Astrocyte (in vitro differentiated cells and primary cell): ENCODE data around the gene DNAJC18. TPM values are rescaled to one million over a fixed set of nuclear protein-coding genes. Genes with fewer than 3 reads are reported as not detected.

ENCODE experiments used
- DNase-seq: peaks from one replicate; pipeline ENCODE4 v3.0.0-alpha.2; 2010; ENCODE audit warnings: low read depth
- FAIRE-seq: peaks from 2 replicates; lab custom pipeline; 2011; peaks lifted over from hg19 to GRCh38; lab: Jason Lieb, UNC
- H2AFZ ChIP-seq: 2 replicates; pipeline ENCODE4 v1.6.0; 2012; ENCODE audit warnings: low read depth, low read length, inconsistent platforms
- H3K27ac ChIP-seq: 2 replicates; pipeline ENCODE4 v1.5.1; 2011; ENCODE audit warnings: low read depth, low read length, inconsistent platforms
- H3K27me3 ChIP-seq: 2 replicates; pipeline ENCODE4 v1.6.0; 2011; ENCODE audit warnings: low read length, inconsistent platforms; ENCODE audit not compliant: insufficient read depth
- H3K36me3 ChIP-seq: 2 replicates; pipeline ENCODE4 v1.5.1; 2011; ENCODE audit warnings: low read length, inconsistent platforms; ENCODE audit not compliant: insufficient read depth
- H3K4me1 ChIP-seq: 2 replicates; pipeline ENCODE4 v1.5.1; 2011; ENCODE audit warnings: low read length, inconsistent platforms; ENCODE audit not compliant: insufficient read depth
- H3K4me2 ChIP-seq: 2 replicates; pipeline ENCODE4 v1.6.0; 2012; ENCODE audit warnings: low read length, inconsistent platforms
- H3K4me3 ChIP-seq: 2 replicates; pipeline ENCODE4 v1.5.1; 2011; ENCODE audit warnings: low read depth, mild to moderate bottlenecking, low read length, inconsistent platforms; ENCODE audit not compliant: insufficient read depth
- H3K79me2 ChIP-seq: 2 replicates; pipeline ENCODE4 v1.6.0; 2012; ENCODE audit warnings: mild to moderate bottlenecking, low read length, inconsistent platforms; ENCODE audit not compliant: insufficient read depth
- H3K9ac ChIP-seq: 2 replicates; pipeline ENCODE4 v1.6.0; 2012; ENCODE audit warnings: mild to moderate bottlenecking, low read length, inconsistent platforms
- H3K9me3 ChIP-seq: 2 replicates; pipeline ENCODE4 v1.5.1; 2012; ENCODE audit warnings: low read depth, mild to moderate bottlenecking, low read length, inconsistent platforms; ENCODE audit not compliant: insufficient read depth
- H4K20me1 ChIP-seq: 2 replicates; pipeline ENCODE4 v1.6.0; 2012; ENCODE audit warnings: low read length, inconsistent platforms; ENCODE audit not compliant: insufficient read depth
- H3K27ac Mint-ChIP-seq: one replicate; pipeline ENCODE4 v1.8.0; 2021; ENCODE audit warnings: mild to moderate bottlenecking, mixed read lengths; ENCODE audit not compliant: unreplicated experiment
- H3K27me3 Mint-ChIP-seq: one replicate; pipeline ENCODE4 v1.8.0; 2021; ENCODE audit warnings: low read depth, mixed read lengths; ENCODE audit not compliant: unreplicated experiment
- H3K36me3 Mint-ChIP-seq: one replicate; pipeline ENCODE4 v1.8.0; 2021; ENCODE audit warnings: low read depth, mixed read lengths; ENCODE audit not compliant: unreplicated experiment
- H3K4me1 Mint-ChIP-seq: one replicate; pipeline ENCODE4 v1.8.0; 2021; ENCODE audit warnings: low read depth, mixed read lengths; ENCODE audit not compliant: unreplicated experiment
- H3K4me3 Mint-ChIP-seq: one replicate; pipeline ENCODE4 v1.8.0; 2021; ENCODE audit warnings: mild to moderate bottlenecking, moderate library complexity, mixed read lengths; ENCODE audit not compliant: unreplicated experiment
- H3K9me3 Mint-ChIP-seq: one replicate; pipeline ENCODE4 v1.8.0; 2021; ENCODE audit warnings: mild to moderate bottlenecking, mixed read lengths; ENCODE audit not compliant: unreplicated experiment
- CTCF ChIP-seq: IDR thresholded peaks from 2 replicates; pipeline ENCODE4 v1.5.1; 2011; ENCODE audit warnings: low read depth, mild to moderate bottlenecking, inconsistent platforms, low read length, moderate library complexity; ENCODE audit not compliant: insufficient read depth
- EZH2 ChIP-seq: IDR thresholded peaks from 2 replicates; pipeline ENCODE4 v1.6.1; 2012; ENCODE audit warnings: mild to moderate bottlenecking, low read length, inconsistent platforms; ENCODE audit not compliant: insufficient read depth
- total RNA-seq: library from RNA; stranded (reverse); gene quantifications from 2 replicates; pipeline ENCODE4 v1.2.1, GENCODE V29; 2021

DNAJC18 gene
- total RNA-seq, 1 donor from 2014 or later = 18.8 TPM

GRCh38 chr5:139462586-139463276 lies 23.4 kb upstream of the DNAJC18 start, which contains the start of gene ECSCR:
Gene ECSCR, minus strand, starts transcription at chr5:139462743. Its CDS starts 73 bp downstream, at chr5:139462670.
- H3K27me3 Mint-ChIP-seq = no peaks in the 10 kb centered on the region
- H3K4me3 Mint-ChIP-seq = no peak within 1 kb of the TSS
- FAIRE-seq (no peak), DNase-seq (peak; percentile 22)
- TF ChIP-seq EZH2 (no peak), CTCF (no peak)
- Histone ChIP-seq H3K4me1 (peaks cover 50% of the 10 kb centered on the region), H3K4me3 (peak within 1 kb of the TSS; percentile 47), H3K9ac (peak within 1 kb of the TSS; percentile 69), H3K79me2 (no peaks in the 10 kb centered on the region), H3K36me3 (no peaks in the 10 kb centered on the region), H3K9me3 (no peaks in the 10 kb centered on the region), H3K27me3 (no peaks in the 10 kb centered on the region), H4K20me1 (no peaks in the 10 kb centered on the region), H3K27ac (peak within 1 kb of the TSS; percentile 96), H2AFZ (peak within 1 kb of the TSS; percentile 57), H3K4me2 (peak within 1 kb of the TSS; percentile 77)
- H3K36me3 Mint-ChIP-seq = no peaks in the 10 kb centered on the region
- H3K27ac Mint-ChIP-seq = peak within 1 kb of the TSS; percentile 62
- peaks cover 31% of the 10 kb centered on the region for H3K4me1 Mint-ChIP-seq
- H3K9me3 Mint-ChIP-seq = no peaks in the 10 kb centered on the region

GRCh38 chr5:139461698-139462097 lies 22.4 kb upstream of the DNAJC18 start:
- DNase-seq (peak; percentile 55), FAIRE-seq (no peak)
- H3K9me3 ChIP-seq = no peaks in the 10 kb centered on the region
- H3K4me2 ChIP-seq = peak overlapping the region; percentile 77
- peaks cover 51% of the 10 kb centered on the region for H3K4me1 ChIP-seq
- Mint-ChIP-seq H3K4me1 (peaks cover 31% of the 10 kb centered on the region), H3K27ac (peak overlapping the region; percentile 62), H3K4me3 (no peak overlapping the region), H3K36me3 (no peaks in the 10 kb centered on the region), H3K9me3 (no peaks in the 10 kb centered on the region), H3K27me3 (peaks cover 2% of the 10 kb centered on the region)
- H3K9ac ChIP-seq = peak overlapping the region; percentile 69
- no peaks in the 10 kb centered on the region for H3K79me2 ChIP-seq
- no peak for TF ChIP-seq CTCF
- TF ChIP-seq EZH2 = no peak
- peak overlapping the region; percentile 9 for H2AFZ ChIP-seq
- peak overlapping the region; percentile 96 for H3K27ac ChIP-seq
- H3K4me3 ChIP-seq = peak overlapping the region; percentile 47
- H3K27me3 ChIP-seq = no peaks in the 10 kb centered on the region
- no peaks in the 10 kb centered on the region for H3K36me3 ChIP-seq
- H4K20me1 ChIP-seq = no peaks in the 10 kb centered on the region

GRCh38 chr5:139461176-139461575 lies 21.9 kb upstream of the DNAJC18 start:
- peak overlapping the region; percentile 69 for H3K9ac ChIP-seq
- peaks cover 6% of the 10 kb centered on the region for H3K27me3 Mint-ChIP-seq
- peaks cover 31% of the 10 kb centered on the region for H3K4me1 Mint-ChIP-seq
- H3K4me3 Mint-ChIP-seq = no peak overlapping the region
- peak overlapping the region; percentile 96 for H3K27ac ChIP-seq
- H3K36me3 ChIP-seq = no peaks in the 10 kb centered on the region
- H2AFZ ChIP-seq = peak overlapping the region; percentile 9
- TF ChIP-seq CTCF = no peak
- no peak for TF ChIP-seq EZH2
- H3K4me1 ChIP-seq = peaks cover 51% of the 10 kb centered on the region
- no peaks in the 10 kb centered on the region for H3K79me2 ChIP-seq
- no peak overlapping the region for H3K27ac Mint-ChIP-seq
- DNase-seq (no peak), FAIRE-seq (no peak)
- H3K9me3 ChIP-seq = no peaks in the 10 kb centered on the region
- H3K27me3 ChIP-seq = no peaks in the 10 kb centered on the region
- no peaks in the 10 kb centered on the region for H4K20me1 ChIP-seq
- no peaks in the 10 kb centered on the region for H3K36me3 Mint-ChIP-seq
- H3K4me3 ChIP-seq = peak overlapping the region; percentile 47
- H3K4me2 ChIP-seq = peak overlapping the region; percentile 77
- no peaks in the 10 kb centered on the region for H3K9me3 Mint-ChIP-seq
